GM12873 (cell line): ENCODE measurements around the gene F10.

Experiments used
- CTCF ChIP-seq: IDR thresholded peaks from 2 replicates; pipeline ENCODE4 v1.5.1; 2012; ENCODE audit warnings: low read depth, mild to moderate bottlenecking, moderate library complexity, low read length, control low read depth; ENCODE audit not compliant: insufficient read depth; ENCODE audit errors: missing control alignments

The F10 gene

GRCh38 chr13:113093580-113094409, 28.8 kb upstream of the F10 start:
- no peak for TF ChIP-seq CTCF

GRCh38 chr13:113094410-113094800, 28.2 kb upstream of the F10 start:
- TF ChIP-seq CTCF = no peak

GRCh38 chr13:113095146-113096051, 27.2 kb upstream of the F10 start:
- TF ChIP-seq CTCF = no peak

GRCh38 chr13:113096052-113096744, 26.4 kb upstream of the F10 start:
- TF ChIP-seq CTCF = no peak

GRCh38 chr13:113096745-113097305, 25.8 kb upstream of the F10 start:
- no peak for TF ChIP-seq CTCF

GRCh38 chr13:113097651-113098050, 24.9 kb upstream of the F10 start:
- no peak for TF ChIP-seq CTCF
